Transverse colon (tissue), 4 donors: Measurements from ENCODE around the gene MDN1. TPM values are rescaled to one million over a fixed set of nuclear protein-coding genes. Genes with fewer than 3 reads are reported as not detected.

Experiments
- DNase-seq: peaks from one replicate; pipeline ENCODE4 v3.0.0-alpha.2; 2019
- H3K27ac ChIP-seq, 4 donors: fragments of 200-600 bp; sonication (generic); 2 replicates each; pipeline ENCODE4 v1.5.1; 2016 to 2018; ENCODE audit warnings: inconsistent platforms in 4 of 4
- H3K27me3 ChIP-seq: fragments of 200-600 bp; sonication (generic); 2 replicates; pipeline ENCODE4 v1.5.1; 2017; ENCODE audit warnings: inconsistent platforms
- H3K36me3 ChIP-seq, 4 donors: fragments of 200-600 bp; sonication (generic); 2 replicates each; pipeline ENCODE4 v1.5.1; 2017 to 2019; ENCODE audit warnings: inconsistent platforms in 4 of 4
- H3K4me1 ChIP-seq, 4 donors: fragments of 200-600 bp; sonication (generic); 2 replicates each; pipeline ENCODE4 v1.5.1; 2017 to 2020; ENCODE audit warnings: inconsistent platforms in 4 of 4
- H3K4me3 ChIP-seq, 4 donors: fragments of 200-600 bp; sonication (generic); 1 replicate in 1 of 4; 2 replicates in 3 of 4; pipeline versions ENCODE4 v1.5.1 to v1.6.1; 2017 to 2019; ENCODE audit warnings: inconsistent platforms in 4 of 4
- H3K9me3 ChIP-seq, 2 donors: fragments of 200-600 bp; sonication (generic); 2 replicates each; pipeline ENCODE4 v1.5.1; 2017 to 2019; ENCODE audit warnings: inconsistent platforms in 2 of 2
- CTCF ChIP-seq, 5 experiments: fragments of 200-600 bp in 3 of 5; fragments of 450-650 bp in 2 of 5; sonication (generic) in 3 of 5; IDR thresholded peaks; 1 replicate in 2 of 5; 2 replicates in 3 of 5; pipeline ENCODE4 v1.5.1; 2016 to 2017; ENCODE audit warnings: antibody characterized with exemption in 5 of 5, inconsistent platforms in 3 of 5, mild to moderate bottlenecking in 2 of 5, moderate library complexity in 1 of 5
- EP300 ChIP-seq: sonication (generic); formaldehyde crosslinking; IDR thresholded peaks from one replicate; pipeline ENCODE4 v1.6.1; 2017; ENCODE audit warnings: antibody characterized with exemption, low read depth
- POLR2A ChIP-seq: fragments of 450-650 bp; IDR thresholded peaks from one replicate; pipeline ENCODE4 v1.6.1; 2016; ENCODE audit warnings: antibody characterized with exemption, mild to moderate bottlenecking, moderate library complexity
- POLR2AphosphoS5 ChIP-seq, 3 donors: sonication (generic); formaldehyde crosslinking; IDR thresholded peaks; one replicate each; pipeline ENCODE4 v1.6.1; 2016; ENCODE audit warnings: antibody characterized with exemption in 3 of 3
- WGBS, 2 donors: methylation state at CpG; one replicate each; pipeline ENCODE4 v1.1.5; 2018; ENCODE audit warnings: low coverage in 1 of 2; 5-methylcytosine and 5-hydroxymethylcytosine counted together
- in situ Hi-C, 4 donors: fragments of 200-750 bp; cut with MboI; loops; one replicate each; pipeline versions ENCODE4 v1.15.0 to v1.15.1; 2017; ENCODE audit warnings: low sequenced_read_pairs in 3 of 4, low pct_ligation_motif_present in 1 of 4, low pct_unique_long_range_greater_than_20kb in 1 of 4
- intact Hi-C: fragments of 100-400 bp; cut with DNase I; formaldehyde crosslinking; loops from one replicate; pipeline ENCODE4 v1.15.1; 2023; ENCODE audit warnings: low total_unique reads
- total RNA-seq, 4 donors: library from RNA; depleted of rRNA; stranded (reverse); fragments of >200 nt; gene quantifications; one replicate each; pipeline ENCODE4 v1.1.0, GENCODE V29; 2016

The MDN1 gene
- total RNA-seq, 4 donors from 2014 or later, result 16.8 to 30.8 (median 24.0) TPM

DNA sequence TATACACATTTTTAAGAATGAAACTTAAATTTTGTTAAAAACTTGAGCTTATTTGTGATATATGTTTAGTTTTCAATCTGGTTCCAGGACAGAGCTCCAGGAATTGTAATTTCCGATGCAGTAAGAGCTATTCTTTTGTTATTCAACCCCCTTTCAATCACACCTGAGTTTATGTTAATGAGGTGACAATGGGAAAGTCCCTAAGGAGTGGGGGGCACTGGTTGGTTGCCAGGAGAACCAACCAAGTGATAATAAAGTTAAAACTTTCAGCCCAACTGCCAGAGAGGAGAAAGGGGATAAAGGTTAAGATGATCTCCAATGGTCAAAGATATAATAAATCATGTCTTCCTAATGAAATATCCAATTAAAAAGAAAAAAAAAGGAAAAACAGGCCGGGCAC, 19.8 kb downstream of the MDN1 start:
- 88 to 89% methylated on average over 2 of the region's 2 CpGs for whole genome bisulfite sequencing, 2 donors
- H3K36me3 ChIP-seq, result peaks cover 0 to 22% (median 4%) of the 10 kb centered on the region in 4 donors
- H3K27me3 ChIP-seq, result no peaks in the 10 kb centered on the region
- H3K4me1 ChIP-seq, result no peaks in the 10 kb centered on the region
- no peak for TF ChIP-seq POLR2AphosphoS5 (IDR thresholded peaks at IDR 0.05)
- no peak for TF ChIP-seq EP300
- in situ Hi-C loops (no loop called here), intact Hi-C loops (no loop called here)
- no peak for DNase-seq
- H3K9me3 ChIP-seq, result no peaks in the 10 kb centered on the region
- no peak overlapping the region for H3K4me3 ChIP-seq
- no peak overlapping the region for H3K27ac ChIP-seq

GRCh38 chr6:89799096-89799495, 20.5 kb downstream of the MDN1 start:
- 94 to 100% methylated on average over 2 to 8 of the region's 8 CpGs for WGBS, 2 donors
- intact Hi-C loops, result no loop called here

DNA sequence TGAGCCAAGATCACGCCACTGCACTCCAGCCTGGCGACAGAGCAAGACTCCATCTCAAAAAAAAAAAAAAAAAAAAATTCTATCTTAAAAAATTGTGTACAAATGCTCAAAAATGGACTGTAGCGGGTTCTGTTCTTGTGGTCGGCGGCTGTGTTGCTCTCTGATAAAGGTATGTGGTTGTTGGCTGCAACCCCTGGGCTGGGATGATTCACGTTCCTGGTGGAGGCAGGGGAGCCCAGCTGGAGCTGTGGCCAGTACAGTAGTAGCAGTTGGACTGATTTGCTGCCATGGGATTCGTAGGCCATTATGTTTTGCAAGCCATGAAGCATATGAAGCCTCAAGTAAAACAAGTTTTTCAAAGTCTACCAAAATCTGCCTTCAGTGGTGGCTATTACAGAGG, 22.3 kb downstream of the MDN1 start:
- Histone ChIP-seq H3K4me3 (no peak overlapping the region), H3K9me3 (no peaks in the 10 kb centered on the region), H3K27me3 (no peaks in the 10 kb centered on the region), H3K36me3 (peaks cover 0 to 26% (median 4%) of the 10 kb centered on the region in 4 donors), H3K4me1 (no peaks in the 10 kb centered on the region), H3K27ac (no peak overlapping the region)
- intact Hi-C loops, result no loop called here
- WGBS, 2 donors, result 86 to 94% methylated on average over 5 to 7 of the region's 7 CpGs
- in situ Hi-C loops, result no loop called here
- no peak for TF ChIP-seq POLR2A
- TF ChIP-seq CTCF (IDR thresholded peaks at IDR 0.05), result no peak
- no peak for TF ChIP-seq POLR2AphosphoS5 (IDR thresholded peaks at IDR 0.05)
- TF ChIP-seq EP300, result no peak
- DNase-seq, result no peak

More at GRCh38 chr6:89799096-89799495, 20.5 kb downstream of the MDN1 start:
- in situ Hi-C loops, result no loop called here
- Histone ChIP-seq H3K27ac (no peak overlapping the region), H3K4me3 (no peak overlapping the region), H3K36me3 (peaks cover 0 to 22% (median 4%) of the 10 kb centered on the region in 4 donors), H3K4me1 (no peaks in the 10 kb centered on the region), H3K27me3 (no peaks in the 10 kb centered on the region), H3K9me3 (no peaks in the 10 kb centered on the region)
- TF ChIP-seq EP300, result no peak
- no peak for TF ChIP-seq CTCF (IDR thresholded peaks at IDR 0.05)
- TF ChIP-seq POLR2AphosphoS5 (IDR thresholded peaks at IDR 0.05), result no peak
- no peak for TF ChIP-seq POLR2A
- DNase-seq, result no peak

GRCh38 chr6:89794324-89794723, 25.3 kb downstream of the MDN1 start:
- Histone ChIP-seq H3K4me3 (no peak overlapping the region), H3K4me1 (no peaks in the 10 kb centered on the region), H3K36me3 (peaks cover 0 to 15% (median 4%) of the 10 kb centered on the region in 4 donors), H3K9me3 (no peaks in the 10 kb centered on the region), H3K27ac (no peak overlapping the region), H3K27me3 (no peaks in the 10 kb centered on the region)
- intact Hi-C loops, result no loop called here
- in situ Hi-C loops, result no loop called here
- 77 to 94% methylated on average over 6 of the region's 6 CpGs for WGBS, 2 donors
- no peak for DNase-seq
- TF ChIP-seq POLR2AphosphoS5 (IDR thresholded peaks at IDR 0.05) (no peak), EP300 (no peak), POLR2A (no peak), CTCF (IDR thresholded peaks at IDR 0.05) (no peak)

DNA sequence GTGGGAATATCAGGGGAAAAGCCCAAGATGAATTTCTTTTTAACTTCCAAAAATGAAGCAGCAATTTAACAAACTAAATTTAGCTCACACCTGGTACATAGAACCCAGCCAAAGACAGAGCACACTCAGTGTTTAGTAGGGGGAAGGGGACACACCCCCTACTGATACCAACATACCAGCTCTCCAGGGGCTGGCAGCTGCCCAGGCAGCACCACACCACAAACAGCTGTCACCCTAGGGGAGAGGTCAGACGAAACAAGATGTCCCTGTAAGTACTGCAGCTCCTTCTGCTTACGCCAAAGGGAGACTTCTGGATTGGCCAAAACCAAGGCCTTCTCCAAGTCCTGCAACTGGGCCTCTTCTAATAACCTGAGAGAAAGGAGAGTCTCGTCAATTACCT, 26.0 kb downstream of the MDN1 start:
- H3K36me3 ChIP-seq, result peaks cover 0 to 15% (median 4%) of the 10 kb centered on the region in 4 donors
- WGBS, 2 donors, result 80 to 92% methylated on average over 1 to 3 of the region's 3 CpGs
- TF ChIP-seq EP300, result no peak
- no peak for TF ChIP-seq POLR2AphosphoS5 (IDR thresholded peaks at IDR 0.05)
- TF ChIP-seq POLR2A, result no peak
- TF ChIP-seq CTCF (IDR thresholded peaks at IDR 0.05), result no peak

More for the DNA sequence above, 26.0 kb downstream of the MDN1 start:
- DNase-seq, result no peak
- H3K4me1 ChIP-seq, result no peaks in the 10 kb centered on the region
- intact Hi-C loops, result no loop called here
- H3K27me3 ChIP-seq, result no peaks in the 10 kb centered on the region
- no peak overlapping the region for H3K4me3 ChIP-seq
- H3K9me3 ChIP-seq, result no peaks in the 10 kb centered on the region
- no peak overlapping the region for H3K27ac ChIP-seq
- in situ Hi-C loops, result no loop called here
